Neural cell (in vitro differentiated cells): ENCODE measurements around the gene LPGAT1. TPM values are rescaled to one million over a fixed set of nuclear protein-coding genes. Genes with fewer than 3 reads are reported as not detected.

ENCODE experiments used
- H2AFZ ChIP-seq: fragments of 200-600, 300-800 bp; sonication (generic), shearing (Covaris generic); 2 replicates; pipeline ENCODE4 v1.6.0; 2014; ENCODE audit warnings: low read depth, mild to moderate bottlenecking, antibody characterized with exemption, low read length, moderate library complexity
- H3F3A ChIP-seq: fragments of 200-600 bp; shearing (Covaris generic); 2 replicates; pipeline ENCODE4 v1.6.1; 2016; ENCODE audit warnings: mild to moderate bottlenecking, moderate library complexity, mixed read lengths, antibody characterized with exemption, low read length; ENCODE audit not compliant: insufficient read depth, poor library complexity, severe bottlenecking
- H3K27ac ChIP-seq: fragments of 200-600, 300-800 bp; sonication (generic), shearing (Covaris generic); 2 replicates; pipeline ENCODE4 v1.5.1; 2014; ENCODE audit warnings: mild to moderate bottlenecking, low read length, moderate library complexity
- H3K27me3 ChIP-seq: fragments of 300-800, 200-600 bp; sonication (generic), shearing (Covaris generic); 2 replicates; pipeline ENCODE4 v1.6.0; 2014; ENCODE audit warnings: mild to moderate bottlenecking, low read depth, low read length, moderate library complexity; ENCODE audit not compliant: insufficient read depth
- H3K36me3 ChIP-seq: fragments of 300-800, 200-600 bp; sonication (generic), shearing (Covaris generic); 2 replicates; pipeline ENCODE4 v1.5.1; 2014; ENCODE audit warnings: mild to moderate bottlenecking, antibody characterized with exemption, low read length, moderate library complexity; ENCODE audit not compliant: insufficient read depth
- H3K4me2 ChIP-seq: fragments of 300-800, 200-600 bp; sonication (generic), shearing (Covaris generic); 2 replicates; pipeline ENCODE4 v1.6.0; 2014; ENCODE audit warnings: mild to moderate bottlenecking, low read length
- H3K4me3 ChIP-seq: fragments of 300-800, 200-600 bp; sonication (generic), shearing (Covaris generic); 2 replicates; pipeline ENCODE4 v1.5.1; 2014; ENCODE audit warnings: mild to moderate bottlenecking, low read length, moderate library complexity
- H3K79me2 ChIP-seq: fragments of 200-600 bp; shearing (Covaris generic); replicated peaks from 2 replicates; pipeline ENCODE4 v1.6.0; 2014; ENCODE audit warnings: mild to moderate bottlenecking, low read length, moderate library complexity; ENCODE audit not compliant: insufficient read depth
- H3K9ac ChIP-seq: fragments of 300-800, 200-600 bp; sonication (generic), shearing (Covaris generic); 2 replicates; pipeline ENCODE4 v1.6.1; 2016; ENCODE audit warnings: mild to moderate bottlenecking, low read length, mixed read lengths
- H3K9me2 ChIP-seq: fragments of 200-600 bp; shearing (Covaris generic); 2 replicates; pipeline ENCODE4 v1.6.1; 2016; ENCODE audit warnings: mild to moderate bottlenecking, low read length, mixed read lengths; ENCODE audit not compliant: insufficient read depth
- H3K9me3 ChIP-seq: fragments of 200-600, 300-800 bp; sonication (generic), shearing (Covaris generic); 2 replicates; pipeline ENCODE4 v1.6.1; 2016; ENCODE audit warnings: mild to moderate bottlenecking, mixed run types, low read length, moderate library complexity, mixed read lengths
- H4K20me1 ChIP-seq: fragments of 200-600 bp; shearing (Covaris generic); 2 replicates; pipeline ENCODE4 v1.6.1; 2016; ENCODE audit warnings: mild to moderate bottlenecking, mixed run types; ENCODE audit not compliant: insufficient read depth
- EP300 ChIP-seq: fragments of 450-650 bp; conservative IDR thresholded peaks from 2 replicates; pipeline ENCODE4 v1.6.1; 2014; ENCODE audit warnings: antibody characterized with exemption, mild to moderate bottlenecking, moderate library complexity; ENCODE audit not compliant: poor library complexity, severe bottlenecking
- EZH2 ChIP-seq: fragments of 200-600, 300-800 bp; shearing (Covaris generic), sonication (generic); IDR thresholded peaks from 2 replicates; pipeline ENCODE4 v1.6.1; 2014; ENCODE audit warnings: antibody characterized with exemption, low read length, borderline replicate concordance, mild to moderate bottlenecking; ENCODE audit not compliant: insufficient read depth, poor library complexity, severe bottlenecking
- MXI1 ChIP-seq: fragments of 450-650 bp; conservative IDR thresholded peaks from 2 replicates; pipeline ENCODE4 v1.6.1; 2014; ENCODE audit warnings: antibody characterized with exemption, mild to moderate bottlenecking; ENCODE audit not compliant: poor library complexity, severe bottlenecking
- POLR2AphosphoS5 ChIP-seq: IDR thresholded peaks from 2 replicates; pipeline ENCODE4 v1.6.1; 2012
- RAD21 ChIP-seq: fragments of 450-650 bp; conservative IDR thresholded peaks from 2 replicates; pipeline ENCODE4 v1.6.1; 2014; ENCODE audit warnings: antibody characterized with exemption, mild to moderate bottlenecking, moderate library complexity
- SMC3 ChIP-seq: fragments of 450-650 bp; conservative IDR thresholded peaks from 2 replicates; pipeline ENCODE4 v1.6.1; 2014; ENCODE audit warnings: antibody characterized with exemption, mild to moderate bottlenecking, moderate library complexity; ENCODE audit not compliant: poor library complexity
- TAF1 ChIP-seq: IDR thresholded peaks from 2 replicates; pipeline ENCODE4 v1.6.1; 2012; ENCODE audit warnings: low read depth
- polyA plus RNA-seq: library from polyadenylated mRNA; depleted of rRNA; stranded (reverse); fragments of >200 nt; gene quantifications from 2 replicates; pipeline ENCODE4 v1.2.3, GENCODE V29; 2014
- TF ChIP-seq, protein P1 (sequence below): IDR thresholded peaks from 2 replicates; pipeline ENCODE4 v1.6.1; 2012; ENCODE audit warnings: borderline replicate concordance
- TF ChIP-seq, protein P2 (sequence below): fragments of 450-650 bp; IDR thresholded peaks from 2 replicates; pipeline ENCODE4 v1.5.1; 2014; ENCODE audit warnings: antibody characterized with exemption, mild to moderate bottlenecking, moderate library complexity; ENCODE audit not compliant: poor library complexity, severe bottlenecking

LPGAT1 gene
- polyA plus RNA-seq, 1 donor from 2014 or later, result 53.1 TPM

DNA sequence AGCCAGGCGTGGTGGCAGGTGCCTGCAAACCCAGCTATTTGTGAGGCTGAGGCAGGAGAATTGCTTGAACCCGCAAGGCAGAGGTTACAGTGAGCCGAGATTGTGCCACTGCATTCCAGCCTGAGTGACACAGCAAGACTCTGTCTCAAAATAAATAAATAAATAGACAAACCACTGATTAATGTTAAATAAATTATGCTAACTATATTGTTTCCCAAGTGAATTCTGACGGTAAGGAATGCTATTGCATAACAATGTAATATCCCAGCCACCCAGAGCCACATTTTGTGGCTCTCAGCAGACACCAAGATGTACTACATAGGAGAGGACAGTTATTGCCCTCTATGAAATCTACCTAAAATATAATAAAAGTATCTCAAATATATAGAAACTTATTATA lies 55.4 kb downstream of the LPGAT1 start:
- H3K4me3 ChIP-seq, result no peak overlapping the region
- no peak overlapping the region for H3K9ac ChIP-seq
- no peak overlapping the region for H3K4me2 ChIP-seq
- no peak overlapping the region for H2AFZ ChIP-seq
- H3K9me3 ChIP-seq, result no peaks in the 10 kb centered on the region
- TF ChIP-seq POLR2AphosphoS5 (no peak), EP300 (no peak), SMC3 (no peak), RAD21 (no peak), TAF1 (no peak), EZH2 (no peak), MXI1 (no peak)
- TF ChIP-seq, protein P1, sequence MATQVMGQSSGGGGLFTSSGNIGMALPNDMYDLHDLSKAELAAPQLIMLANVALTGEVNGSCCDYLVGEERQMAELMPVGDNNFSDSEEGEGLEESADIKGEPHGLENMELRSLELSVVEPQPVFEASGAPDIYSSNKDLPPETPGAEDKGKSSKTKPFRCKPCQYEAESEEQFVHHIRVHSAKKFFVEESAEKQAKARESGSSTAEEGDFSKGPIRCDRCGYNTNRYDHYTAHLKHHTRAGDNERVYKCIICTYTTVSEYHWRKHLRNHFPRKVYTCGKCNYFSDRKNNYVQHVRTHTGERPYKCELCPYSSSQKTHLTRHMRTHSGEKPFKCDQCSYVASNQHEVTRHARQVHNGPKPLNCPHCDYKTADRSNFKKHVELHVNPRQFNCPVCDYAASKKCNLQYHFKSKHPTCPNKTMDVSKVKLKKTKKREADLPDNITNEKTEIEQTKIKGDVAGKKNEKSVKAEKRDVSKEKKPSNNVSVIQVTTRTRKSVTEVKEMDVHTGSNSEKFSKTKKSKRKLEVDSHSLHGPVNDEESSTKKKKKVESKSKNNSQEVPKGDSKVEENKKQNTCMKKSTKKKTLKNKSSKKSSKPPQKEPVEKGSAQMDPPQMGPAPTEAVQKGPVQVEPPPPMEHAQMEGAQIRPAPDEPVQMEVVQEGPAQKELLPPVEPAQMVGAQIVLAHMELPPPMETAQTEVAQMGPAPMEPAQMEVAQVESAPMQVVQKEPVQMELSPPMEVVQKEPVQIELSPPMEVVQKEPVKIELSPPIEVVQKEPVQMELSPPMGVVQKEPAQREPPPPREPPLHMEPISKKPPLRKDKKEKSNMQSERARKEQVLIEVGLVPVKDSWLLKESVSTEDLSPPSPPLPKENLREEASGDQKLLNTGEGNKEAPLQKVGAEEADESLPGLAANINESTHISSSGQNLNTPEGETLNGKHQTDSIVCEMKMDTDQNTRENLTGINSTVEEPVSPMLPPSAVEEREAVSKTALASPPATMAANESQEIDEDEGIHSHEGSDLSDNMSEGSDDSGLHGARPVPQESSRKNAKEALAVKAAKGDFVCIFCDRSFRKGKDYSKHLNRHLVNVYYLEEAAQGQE, result no peak
- TF ChIP-seq, protein P2, sequence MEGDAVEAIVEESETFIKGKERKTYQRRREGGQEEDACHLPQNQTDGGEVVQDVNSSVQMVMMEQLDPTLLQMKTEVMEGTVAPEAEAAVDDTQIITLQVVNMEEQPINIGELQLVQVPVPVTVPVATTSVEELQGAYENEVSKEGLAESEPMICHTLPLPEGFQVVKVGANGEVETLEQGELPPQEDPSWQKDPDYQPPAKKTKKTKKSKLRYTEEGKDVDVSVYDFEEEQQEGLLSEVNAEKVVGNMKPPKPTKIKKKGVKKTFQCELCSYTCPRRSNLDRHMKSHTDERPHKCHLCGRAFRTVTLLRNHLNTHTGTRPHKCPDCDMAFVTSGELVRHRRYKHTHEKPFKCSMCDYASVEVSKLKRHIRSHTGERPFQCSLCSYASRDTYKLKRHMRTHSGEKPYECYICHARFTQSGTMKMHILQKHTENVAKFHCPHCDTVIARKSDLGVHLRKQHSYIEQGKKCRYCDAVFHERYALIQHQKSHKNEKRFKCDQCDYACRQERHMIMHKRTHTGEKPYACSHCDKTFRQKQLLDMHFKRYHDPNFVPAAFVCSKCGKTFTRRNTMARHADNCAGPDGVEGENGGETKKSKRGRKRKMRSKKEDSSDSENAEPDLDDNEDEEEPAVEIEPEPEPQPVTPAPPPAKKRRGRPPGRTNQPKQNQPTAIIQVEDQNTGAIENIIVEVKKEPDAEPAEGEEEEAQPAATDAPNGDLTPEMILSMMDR, result no peak
- no peaks in the 10 kb centered on the region for H3K79me2 ChIP-seq
- H3K27me3 ChIP-seq, result no peaks in the 10 kb centered on the region
- no peaks in the 10 kb centered on the region for H4K20me1 ChIP-seq
- H3K9me2 ChIP-seq, result no peaks in the 10 kb centered on the region
- H3F3A ChIP-seq, result no peaks in the 10 kb centered on the region
- H3K36me3 ChIP-seq, result peaks cover 4% of the 10 kb centered on the region
- no peak overlapping the region for H3K27ac ChIP-seq

DNA sequence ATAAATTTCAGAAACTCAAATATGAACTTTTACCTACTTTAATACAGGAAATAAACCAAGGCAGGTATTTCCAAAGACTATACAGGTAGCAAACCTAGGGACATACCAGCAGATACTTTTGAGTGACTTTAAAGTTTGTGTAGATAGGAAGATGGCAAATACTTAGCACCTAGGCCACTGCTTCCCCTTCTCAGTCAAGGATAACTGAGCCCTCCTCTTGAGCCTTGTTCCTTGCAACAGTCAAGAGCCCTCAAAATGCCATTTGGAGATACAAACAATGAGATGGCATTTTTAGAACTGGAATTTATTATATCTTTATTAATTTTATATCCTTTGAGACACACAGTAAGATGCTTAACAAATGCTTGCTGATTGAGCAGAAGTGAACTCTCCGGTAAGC lies 65.9 kb downstream of the LPGAT1 start:
- no peaks in the 10 kb centered on the region for H3K79me2 ChIP-seq
- no peaks in the 10 kb centered on the region for H3K9me2 ChIP-seq
- no peak overlapping the region for H3K4me2 ChIP-seq
- H3K36me3 ChIP-seq, result no peaks in the 10 kb centered on the region
- no peak overlapping the region for H2AFZ ChIP-seq
- no peaks in the 10 kb centered on the region for H4K20me1 ChIP-seq
- no peaks in the 10 kb centered on the region for H3K27me3 ChIP-seq
- H3K4me3 ChIP-seq, result no peak overlapping the region
- no peaks in the 10 kb centered on the region for H3K9me3 ChIP-seq
- H3F3A ChIP-seq, result no peaks in the 10 kb centered on the region
- TF ChIP-seq TAF1 (no peak), SMC3 (no peak), EZH2 (no peak), EP300 (no peak), MXI1 (no peak), RAD21 (no peak), POLR2AphosphoS5 (no peak)
- TF ChIP-seq, protein P2, result no peak
- TF ChIP-seq, protein P1, result no peak
- no peak overlapping the region for H3K27ac ChIP-seq
- H3K9ac ChIP-seq, result no peak overlapping the region
